Measurements from ENCODE around the gene IKZF2. TPM values are rescaled to one million over a fixed set of nuclear protein-coding genes. Genes with fewer than 3 reads are reported as not detected.

The IKZF2 gene
- total and polyA plus RNA-seq, 11 donors = 0.84 to 8.0 (median 5.9) TPM

DNA sequence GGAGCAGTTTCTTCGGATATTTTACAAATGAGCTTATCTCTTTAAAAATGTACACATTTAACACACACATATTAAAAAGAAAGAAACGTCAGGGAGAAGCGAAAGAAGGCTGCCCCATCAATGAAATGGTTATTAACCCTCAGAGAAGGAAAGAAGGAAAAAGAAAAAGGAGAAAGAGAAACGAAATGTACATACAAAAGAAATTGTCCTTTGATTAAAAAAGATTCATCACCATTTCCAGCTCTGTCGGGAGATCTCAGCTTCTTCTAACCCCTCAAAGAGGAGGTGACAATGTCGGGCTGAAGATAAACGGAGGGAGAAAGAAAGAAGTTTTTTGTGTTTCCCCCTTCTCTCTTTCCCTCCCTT is 1.5 kb downstream of the IKZF2 start:
- H3K27me3 ChIP-seq = no peaks in the 10 kb centered on the region
- intact Hi-C loops (cut with DNase I) = loop anchor here in 8 of 10 donors (2.0 to 10.0 kb wide), 6 partner anchors 48 to 465 kb away; no protein-coding TSS in a partner anchor
- peaks cover 0 to 31% (median 7%) of the 10 kb centered on the region in 12 donors for H3K4me1 ChIP-seq
- DNase-seq = no peak
- H3K4me3 ChIP-seq = peak overlapping the region; percentile 3 to 95 (median 83)
- H3K36me3 ChIP-seq = peaks cover 0 to 3% (median 0%) of the 10 kb centered on the region in 9 donors
- no peak for ATAC-seq
- WGBS, 4 donors = 0 to 2% (median 1%) methylated on average over 7 of the region's 7 CpGs
- H3K9me3 ChIP-seq = no peaks in the 10 kb centered on the region
- peak overlapping the region in 10 of 12 donors; percentile 62 to 96 (median 78) for H3K27ac ChIP-seq
- no peak for TF ChIP-seq POLR2A (IDR thresholded peaks at IDR 0.05)
- TF ChIP-seq, protein P1, sequence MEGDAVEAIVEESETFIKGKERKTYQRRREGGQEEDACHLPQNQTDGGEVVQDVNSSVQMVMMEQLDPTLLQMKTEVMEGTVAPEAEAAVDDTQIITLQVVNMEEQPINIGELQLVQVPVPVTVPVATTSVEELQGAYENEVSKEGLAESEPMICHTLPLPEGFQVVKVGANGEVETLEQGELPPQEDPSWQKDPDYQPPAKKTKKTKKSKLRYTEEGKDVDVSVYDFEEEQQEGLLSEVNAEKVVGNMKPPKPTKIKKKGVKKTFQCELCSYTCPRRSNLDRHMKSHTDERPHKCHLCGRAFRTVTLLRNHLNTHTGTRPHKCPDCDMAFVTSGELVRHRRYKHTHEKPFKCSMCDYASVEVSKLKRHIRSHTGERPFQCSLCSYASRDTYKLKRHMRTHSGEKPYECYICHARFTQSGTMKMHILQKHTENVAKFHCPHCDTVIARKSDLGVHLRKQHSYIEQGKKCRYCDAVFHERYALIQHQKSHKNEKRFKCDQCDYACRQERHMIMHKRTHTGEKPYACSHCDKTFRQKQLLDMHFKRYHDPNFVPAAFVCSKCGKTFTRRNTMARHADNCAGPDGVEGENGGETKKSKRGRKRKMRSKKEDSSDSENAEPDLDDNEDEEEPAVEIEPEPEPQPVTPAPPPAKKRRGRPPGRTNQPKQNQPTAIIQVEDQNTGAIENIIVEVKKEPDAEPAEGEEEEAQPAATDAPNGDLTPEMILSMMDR (IDR thresholded peaks at IDR 0.05) = no peak

DNA sequence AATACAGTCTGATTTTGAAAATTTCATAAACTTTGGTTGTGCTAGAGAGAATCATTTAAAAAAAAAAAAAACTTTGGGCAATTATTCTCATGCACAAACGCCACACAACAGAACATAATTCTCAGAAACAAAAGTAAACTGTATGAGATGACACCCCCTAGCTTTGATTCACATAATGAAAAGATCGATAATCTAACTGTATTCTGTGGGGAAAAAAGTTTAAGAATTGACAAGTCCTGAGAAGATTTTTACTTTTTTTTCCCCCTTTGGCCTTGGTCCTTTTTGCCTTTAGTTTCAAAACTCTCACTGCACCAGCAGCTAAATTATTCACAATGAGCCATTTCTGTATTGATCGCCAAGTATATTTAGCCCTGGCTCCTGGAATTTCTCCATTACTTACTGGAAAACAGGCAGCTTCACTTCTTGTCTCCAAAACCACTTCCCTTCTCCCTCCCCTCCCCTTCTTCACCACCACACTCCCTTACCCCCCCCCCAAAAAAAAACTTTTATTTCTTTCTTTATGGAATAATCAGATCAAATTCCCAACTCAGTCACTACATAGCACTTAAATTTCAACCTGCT is 2.0 kb downstream of the IKZF2 start:
- H3K9me3 ChIP-seq = no peaks in the 10 kb centered on the region
- H3K36me3 ChIP-seq = peaks cover 0 to 3% (median 0%) of the 10 kb centered on the region in 9 donors
- no peaks in the 10 kb centered on the region for H3K27me3 ChIP-seq
- peaks cover 0 to 36% (median 7%) of the 10 kb centered on the region in 12 donors for H3K4me1 ChIP-seq
- H3K4me3 ChIP-seq = peak overlapping the region in 11 of 12 donors; percentile 3 to 95 (median 84)
- no peak for TF ChIP-seq POLR2A (IDR thresholded peaks at IDR 0.05)
- TF ChIP-seq, protein P1 (IDR thresholded peaks at IDR 0.05) = peak in 3 of 12 donors; percentile 25 to 26 (median 25)
- peak overlapping the region in 10 of 12 donors; percentile 62 to 96 (median 78) for H3K27ac ChIP-seq
- intact Hi-C loops (cut with DNase I) = no loop called here
- ATAC-seq = no peak
- 41 to 50% (median 43%) methylated on average over 3 of the region's 3 CpGs for WGBS, 4 donors
- no peak for DNase-seq

DNA sequence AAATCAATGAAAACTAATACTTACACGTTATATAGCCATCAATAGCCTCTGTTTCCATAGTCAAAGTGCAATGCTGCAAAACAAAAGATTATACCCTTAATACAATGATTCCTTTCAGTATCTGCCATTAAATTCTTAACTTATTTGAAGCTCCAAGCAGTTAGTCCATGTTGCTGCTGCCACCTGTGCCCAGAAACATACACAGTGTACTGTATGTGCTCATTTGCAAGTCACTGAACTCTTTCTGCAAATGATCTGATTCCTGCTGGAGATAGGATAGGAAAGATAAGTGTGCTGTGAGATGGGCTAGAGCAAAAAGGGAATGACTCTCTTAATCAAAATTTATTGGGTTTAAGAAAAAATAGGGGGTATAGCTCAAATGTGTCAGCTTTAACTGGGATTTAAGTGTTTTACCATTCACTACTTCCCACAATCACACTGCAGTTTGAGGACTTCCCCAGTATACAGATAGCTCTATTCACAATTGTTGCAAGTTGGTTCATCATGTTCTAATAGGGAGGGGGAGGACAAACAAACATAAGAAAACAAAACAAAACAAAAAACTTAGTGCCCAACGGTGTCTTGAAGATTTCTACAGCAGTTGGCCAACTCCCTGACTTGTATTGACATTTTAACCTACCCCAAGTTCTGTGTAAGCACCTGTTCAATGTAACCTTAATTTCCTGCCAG is 2.7 kb downstream of the IKZF2 start:
- H3K27ac ChIP-seq = peak overlapping the region in 5 of 12 donors; percentile 54 to 96 (median 82)

GRCh38 chr2:213147538-213147937 is 3.9 kb downstream of the IKZF2 start:
- H3K27me3 ChIP-seq = no peaks in the 10 kb centered on the region
- H3K4me1 ChIP-seq = peaks cover 0 to 26% (median 5%) of the 10 kb centered on the region in 12 donors
- H3K4me3 ChIP-seq = peak overlapping the region in 1 of 12 donors; percentile 10
- DNase-seq (no peak), ATAC-seq (no peak)
- no peaks in the 10 kb centered on the region for H3K9me3 ChIP-seq
- TF ChIP-seq, protein P1 (IDR thresholded peaks at IDR 0.05) = no peak
- TF ChIP-seq POLR2A (IDR thresholded peaks at IDR 0.05) = no peak
- H3K27ac ChIP-seq = no peak overlapping the region
- 89 to 98% (median 94%) methylated on average over 2 of the region's 2 CpGs for WGBS, 4 donors
- intact Hi-C loops (cut with DNase I) = no loop called here
- peaks cover 0 to 3% (median 0%) of the 10 kb centered on the region in 9 donors for H3K36me3 ChIP-seq

More for the DNA sequence above, 2.7 kb downstream of the IKZF2 start:
- DNase-seq (no peak), ATAC-seq (no peak)
- Histone ChIP-seq H3K27me3 (no peaks in the 10 kb centered on the region), H3K4me1 (peaks cover 0 to 38% (median 7%) of the 10 kb centered on the region in 12 donors), H3K9me3 (no peaks in the 10 kb centered on the region), H3K36me3 (peaks cover 0 to 3% (median 0%) of the 10 kb centered on the region in 9 donors), H3K4me3 (peak overlapping the region in 8 of 12 donors; percentile 72 to 95 (median 85))
- 40 to 52% (median 45%) methylated on average over 2 of the region's 2 CpGs for WGBS, 4 donors
- intact Hi-C loops (cut with DNase I) = no loop called here
- TF ChIP-seq, protein P1 (IDR thresholded peaks at IDR 0.05) = no peak
- TF ChIP-seq POLR2A (IDR thresholded peaks at IDR 0.05) = no peak

Measured in heart left ventricle (tissue), 16 donors.